K562 (cell line): Measurements from ENCODE around the gene ZNF699. TPM values are rescaled to one million over a fixed set of nuclear protein-coding genes. Genes with fewer than 3 reads are reported as not detected.

ENCODE experiments used
- ARID3A ChIP-seq: IDR thresholded peaks from 2 replicates; pipeline ENCODE4 v1.6.1; 2012; ENCODE audit warnings: low read depth, low read length, improper control_type of control experiment, borderline replicate concordance
- ATF4 ChIP-seq: fragments of 450-650 bp; formaldehyde crosslinking; IDR thresholded peaks from 2 replicates; pipeline ENCODE4 v1.4.0; 2022; ENCODE audit warnings: mild to moderate bottlenecking, moderate library complexity
- CCNT2 ChIP-seq: IDR thresholded peaks from 2 replicates; pipeline ENCODE4 v1.6.1; 2011; ENCODE audit warnings: borderline replicate concordance, low read depth, mild to moderate bottlenecking, moderate library complexity, mixed read lengths, low read length; ENCODE audit not compliant: insufficient read length; ENCODE audit errors: extremely low read depth
- CTBP1 ChIP-seq: fragments of 450-650 bp; IDR thresholded peaks from 2 replicates; pipeline ENCODE4 v1.6.1; 2016; ENCODE audit warnings: borderline replicate concordance
- FOXK2 ChIP-seq, 2 experiments: fragments of 450-650 bp; IDR thresholded peaks in 1 of 2; conservative IDR thresholded peaks in 1 of 2; 2 replicates each; pipeline ENCODE4 v1.6.1; 2016; ENCODE audit warnings: low read depth in 2 of 2, mild to moderate bottlenecking in 1 of 2
- FOXM1 ChIP-seq, 2 experiments: fragments of 450-650 bp in 1 of 2; sonication (generic) in 1 of 2; formaldehyde crosslinking in 1 of 2; IDR thresholded peaks; 2 replicates each; pipeline versions ENCODE4 v1.6.1 to v1.9.0; 2017 to 2022; ENCODE audit warnings: low read depth in 2 of 2, mild to moderate bottlenecking in 2 of 2, missing genetic modification reagents in 1 of 2, moderate library complexity in 1 of 2
- KDM1A ChIP-seq, 2 experiments: fragments of 450-650 bp; IDR thresholded peaks; 2 replicates each; pipeline ENCODE4 v1.6.1; 2016; ENCODE audit warnings: mild to moderate bottlenecking in 2 of 2
- NELFE ChIP-seq: IDR thresholded peaks from 2 replicates; pipeline ENCODE4 v1.6.1; 2011; ENCODE audit warnings: mild to moderate bottlenecking; ENCODE audit not compliant: insufficient read depth, insufficient read length
- NR2C2 ChIP-seq, 2 experiments: fragments of 200-800 bp in 1 of 2; sonication (Bioruptor generic) in 1 of 2; sonication (generic) in 1 of 2; formaldehyde crosslinking in 1 of 2; IDR thresholded peaks; 2 replicates each; pipeline versions ENCODE4 v1.6.1 to v1.8.0; 2016 to 2022; ENCODE audit warnings: mild to moderate bottlenecking in 1 of 2, missing compliant biosample characterization in 1 of 2, missing genetic modification characterization in 1 of 2, missing genetic modification reagents in 1 of 2
- PHF21A ChIP-seq: fragments of 450-650 bp; IDR thresholded peaks from 2 replicates; pipeline ENCODE4 v1.6.1; 2017; ENCODE audit warnings: low read depth, borderline replicate concordance
- SAFB ChIP-seq: fragments of 200-400 bp; formaldehyde crosslinking; IDR thresholded peaks from 2 replicates; pipeline ENCODE4 v1.6.1; 2017; ENCODE audit warnings: low read depth, low read length, borderline replicate concordance
- TCF7L2 ChIP-seq: fragments of 150-350 bp; IDR thresholded peaks from 2 replicates; pipeline ENCODE4 v1.6.1; 2016; ENCODE audit warnings: low read depth, mild to moderate bottlenecking, low read length, moderate library complexity
- ZBTB34 ChIP-seq: fragments of 250-450 bp; sonication (Bioruptor Pico); IDR thresholded peaks from 2 replicates; pipeline ENCODE4 v1.8.0; 2021; ENCODE audit warnings: mild to moderate bottlenecking, moderate library complexity
- ZFX ChIP-seq: sonication (generic); formaldehyde crosslinking; IDR thresholded peaks from 2 replicates; pipeline ENCODE4 v1.8.0; 2022; ENCODE audit warnings: mild to moderate bottlenecking, missing genetic modification reagents, moderate library complexity
- ZKSCAN1 ChIP-seq: fragments of 150-350 bp; IDR thresholded peaks from 2 replicates; pipeline ENCODE4 v1.6.1; 2016; ENCODE audit warnings: low read depth, low read length
- ZNF586 ChIP-seq: fragments of 450-650 bp; formaldehyde crosslinking; conservative IDR thresholded peaks from 2 replicates; pipeline ENCODE4 v1.4.0; 2020; ENCODE audit warnings: mild to moderate bottlenecking, moderate library complexity
- ZNF592 ChIP-seq: fragments of 450-650 bp; IDR thresholded peaks from 2 replicates; pipeline ENCODE4 v1.6.1; 2017; ENCODE audit warnings: antibody characterized with exemption, mild to moderate bottlenecking
- polyA plus RNA-seq, 8 experiments: library from polyadenylated mRNA; depleted of rRNA in 4 of 8; stranded (reverse) in 5 of 8; unstranded in 3 of 8; fragments of >200 nt; fragmentation: Nextera tagmentation in 2 of 8; fragmentation: Illumina TruSeq in 1 of 8; extraction: Ambion mirVana in 2 of 8; extraction: Trizol in 1 of 8; gene quantifications; 2 replicates each; pipeline versions ENCODE4 v1.2.1 to v1.2.3, GENCODE V29; 2011 to 2014; ENCODE audit warnings: inconsistent platforms in 1 of 8, missing spikeins in 1 of 8
- total RNA-seq, 7 experiments: library from RNA; depleted of rRNA in 6 of 7; stranded (reverse); fragments of >200 nt in 6 of 7; fragmentation: Illumina TruSeq in 2 of 7; extraction: Trizol in 2 of 7; gene quantifications; 2 replicates each; pipeline versions ENCODE4 v1.2.1 to v1.2.3, GENCODE V29; 2011 to 2021; ENCODE audit warnings: low replicate concordance in 1 of 7

ZNF699 gene
- total and polyA plus RNA-seq, 9 of the 15 experiments (the other 6 are each of a cell fraction or from before 2014, with no cell fraction given) = 0.08 to 4.1 (median 3.1) TPM

GRCh38 chr19:9323919-9324583, 14.4 kb upstream of the ZNF699 start, which contains the start of gene ZNF559 (continued):
- TF ChIP-seq ZNF592 (no peak), FOXM1 (IDR thresholded peaks at IDR 0.05; ENCODE audit: low read depth) (peak; percentile 7; the same call in 1 of the 2 replicates), FOXM1 (CRISPR knock-in tag; IDR thresholded peaks at IDR 0.05; ENCODE audit: low read depth) (no peak), TCF7L2 (0 out of 2 replicates have a peak, but pooled peaks have one; percentile 31), FOXK2 (conservative IDR thresholded peaks at IDR 0.05 in 1 of 2, IDR thresholded peaks at IDR 0.05 in 1 of 2; ENCODE audit: low read depth in 2 of 2) (peak; percentile 85 to 93), ATF4 (CRISPR knock-in tag) (no peak), NELFE (no peak), CTBP1 (peak; percentile 27; the same call in 1 of the 2 replicates), ZNF586 (CRISPR knock-in tag) (no peak), ZKSCAN1 (no peak), PHF21A (0 out of 2 replicates have a peak, but pooled peaks have one; percentile 22), CCNT2 (peak; percentile 25), ZBTB34 (CRISPR knock-in tag) (no peak), NR2C2 (CRISPR knock-in tag; IDR thresholded peaks at IDR 0.05) (no peak), NR2C2 (tag; IDR thresholded peaks at IDR 0.05) (peak; percentile 83), KDM1A (IDR thresholded peaks at IDR 0.05) (no peak), ZFX (peak; percentile 54; the same call in 1 of the 2 replicates), SAFB (no peak), ARID3A (no peak)
